GM19099 (cell line): Measurements from ENCODE around the gene FBXL16.

Source experiments
- POLR2A ChIP-seq: IDR thresholded peaks from 3 replicates; pipeline ENCODE4 v1.6.1; 2011; ENCODE audit warnings: low read depth; ENCODE audit not compliant: insufficient read length; ENCODE audit errors: extremely low read depth

The FBXL16 gene

DNA sequence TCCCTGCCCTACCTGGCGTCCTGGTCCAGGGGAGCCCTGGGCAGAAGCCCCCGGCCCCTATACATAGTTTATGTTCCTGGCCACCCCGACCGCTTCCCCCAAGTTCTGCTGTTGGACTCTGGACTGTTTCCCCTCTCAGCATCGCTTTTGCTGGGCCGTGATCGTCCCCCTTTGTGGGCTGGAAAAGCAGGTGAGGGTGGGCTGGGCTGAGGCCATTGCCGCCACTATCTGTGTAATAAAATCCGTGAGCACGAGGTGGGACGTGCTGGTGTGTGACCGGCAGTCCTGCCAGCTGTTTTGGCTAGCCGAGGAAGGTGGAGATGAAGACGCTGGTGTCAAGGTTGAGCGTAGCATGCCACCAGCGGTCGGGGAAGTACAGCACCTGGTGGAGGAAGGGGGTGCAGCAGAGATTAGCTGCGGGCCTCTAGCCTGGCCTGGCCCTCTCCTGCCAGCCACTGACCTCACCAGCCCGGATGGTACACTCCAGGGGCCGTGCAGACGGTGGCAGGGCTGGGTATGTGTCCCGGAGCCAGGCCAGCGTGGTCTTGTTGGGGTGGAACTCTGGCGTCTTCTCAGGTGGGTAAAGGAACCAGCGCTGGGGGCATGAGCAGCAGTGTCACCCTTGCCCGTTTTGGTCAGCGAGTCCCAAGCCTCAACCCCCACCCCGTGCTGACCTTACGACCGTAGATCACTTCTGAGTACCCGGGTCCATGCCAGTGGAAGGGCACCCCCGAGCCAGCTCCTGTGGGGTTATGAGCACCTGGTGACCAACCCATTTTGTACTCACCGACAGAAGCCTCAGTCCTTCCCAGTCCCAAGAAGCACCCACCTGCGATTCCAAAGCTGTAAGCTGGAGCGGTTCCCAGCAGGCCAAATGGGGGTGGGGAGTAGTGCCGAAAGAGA lies 22.9 kb downstream of the FBXL16 start:
- TF ChIP-seq POLR2A = no peak

DNA sequence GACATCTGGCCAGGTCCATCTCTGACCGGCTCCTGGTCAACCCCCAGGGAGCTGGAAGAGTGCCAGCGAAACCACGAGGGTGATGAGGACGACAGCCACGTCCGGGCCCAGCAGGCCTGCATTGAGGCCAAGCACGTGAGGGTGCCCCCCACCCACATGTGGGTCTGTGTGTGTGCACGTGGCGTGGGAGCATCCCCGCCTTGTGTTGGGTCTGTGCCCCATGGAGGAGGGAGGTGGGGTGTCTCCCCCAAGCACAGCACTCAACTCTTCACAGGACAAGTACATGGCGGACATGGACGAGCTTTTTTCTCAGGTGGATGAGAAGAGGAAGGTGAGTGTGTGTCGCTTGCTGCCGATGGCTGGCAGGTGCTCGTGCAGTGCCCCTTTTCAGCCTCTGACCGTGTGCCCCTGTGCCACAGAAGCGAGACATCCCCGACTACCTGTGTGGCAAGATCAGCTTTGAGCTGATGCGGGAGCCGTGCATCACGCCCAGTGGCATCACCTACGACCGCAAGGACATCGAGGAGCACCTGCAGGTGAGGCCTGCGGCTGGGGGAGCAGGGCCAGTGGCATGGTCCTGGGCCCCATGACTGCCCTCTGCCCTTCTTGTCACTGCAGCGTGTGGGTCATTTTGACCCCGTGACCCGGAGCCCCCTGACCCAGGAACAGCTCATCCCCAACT lies 23.7 kb downstream of the FBXL16 start:
- TF ChIP-seq POLR2A = no peak

DNA sequence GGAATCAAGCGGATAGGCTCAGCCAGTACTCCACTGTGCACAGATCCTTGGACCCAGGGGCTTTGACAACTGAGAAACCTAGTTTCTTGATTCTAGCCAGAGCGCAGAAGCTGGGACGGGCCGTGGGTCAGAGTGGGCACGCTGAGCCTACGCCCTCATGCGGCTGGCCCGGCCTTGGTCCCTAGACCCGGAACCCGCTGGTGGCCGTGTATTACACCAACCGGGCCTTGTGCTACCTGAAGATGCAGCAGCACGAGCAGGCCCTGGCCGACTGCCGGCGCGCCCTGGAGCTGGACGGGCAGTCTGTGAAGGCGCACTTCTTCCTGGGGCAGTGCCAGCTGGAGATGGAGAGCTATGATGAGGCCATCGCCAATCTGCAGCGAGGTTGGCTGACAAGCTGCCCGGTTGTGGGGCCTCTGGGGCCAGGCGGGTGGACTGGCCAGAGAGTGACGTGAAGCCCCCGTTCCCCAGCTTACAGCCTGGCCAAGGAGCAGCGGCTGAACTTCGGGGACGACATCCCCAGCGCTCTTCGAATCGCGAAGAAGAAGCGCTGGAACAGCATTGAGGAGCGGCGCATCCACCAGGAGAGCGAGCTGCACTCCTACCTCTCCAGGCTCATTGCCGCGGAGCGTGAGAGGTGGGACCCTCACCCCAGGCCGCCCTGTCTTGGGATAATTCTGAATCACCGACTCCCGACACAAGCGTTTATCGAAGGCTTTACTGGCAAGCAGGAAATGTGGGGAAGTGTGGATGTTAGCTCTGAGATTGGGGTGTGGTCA lies 24.4 kb downstream of the FBXL16 start:
- peak; percentile 22 for TF ChIP-seq POLR2A

DNA sequence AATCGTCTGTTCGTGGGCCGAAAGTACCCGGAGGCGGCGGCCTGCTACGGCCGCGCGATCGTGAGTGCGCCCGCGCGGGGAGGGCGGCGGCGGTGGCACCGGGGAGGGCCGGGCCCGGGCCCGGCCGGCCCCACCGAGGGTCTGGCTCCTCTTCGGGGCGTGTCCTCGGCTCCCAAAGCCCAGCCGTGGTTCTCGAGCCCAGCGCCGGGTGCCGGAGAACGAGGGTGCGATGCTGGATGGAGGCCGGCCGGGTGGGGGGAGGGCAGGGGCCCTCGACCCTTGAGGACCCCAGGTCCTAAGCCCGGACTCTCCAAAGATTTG lies 25.0 kb downstream of the FBXL16 start:
- no peak for TF ChIP-seq POLR2A

DNA sequence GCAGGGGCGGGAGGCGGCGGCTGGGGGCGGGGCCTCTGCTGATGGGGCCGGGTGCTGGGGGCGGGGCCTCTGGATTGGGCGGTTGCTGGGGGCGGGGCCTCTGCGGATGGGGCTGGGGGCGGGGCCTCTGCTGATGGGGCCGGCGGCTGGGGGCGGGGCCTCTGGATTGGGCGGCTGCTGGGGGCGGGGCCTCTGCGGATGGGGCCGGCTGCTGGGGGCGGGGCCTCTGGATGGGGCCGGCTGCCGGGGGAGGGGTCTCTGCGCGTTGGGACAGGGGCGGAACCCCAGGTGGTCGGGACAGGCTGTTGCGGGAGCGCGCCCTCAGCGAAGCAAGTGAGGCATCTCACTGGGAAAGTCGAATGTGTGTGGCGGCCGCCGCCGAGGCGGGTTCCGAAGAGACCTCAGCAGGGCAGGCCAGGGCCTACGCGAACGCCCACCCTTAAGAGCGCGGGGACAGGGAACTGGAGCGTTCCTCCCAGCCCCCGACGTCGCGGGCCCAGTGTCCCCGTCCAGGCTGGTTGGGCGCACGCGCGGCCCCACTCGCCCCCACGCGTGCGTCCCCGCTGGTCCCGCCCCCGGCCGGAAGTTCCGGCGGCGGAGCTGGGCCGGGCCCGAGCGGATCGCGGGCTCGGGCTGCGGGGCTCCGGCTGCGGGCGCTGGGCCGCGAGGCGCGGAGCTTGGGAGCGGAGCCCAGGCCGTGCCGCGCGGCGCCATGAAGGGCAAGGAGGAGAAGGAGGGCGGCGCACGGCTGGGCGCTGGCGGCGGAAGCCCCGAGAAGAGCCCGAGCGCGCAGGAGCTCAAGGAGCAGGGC lies 25.6 kb downstream of the FBXL16 start, which contains the start of gene STUB1:
TSS of gene STUB1 (plus strand) at position 597 of the 811 bp plus-strand sequence. CDS start at position 713, 116 bp downstream.
- peak; percentile 81 for TF ChIP-seq POLR2A

DNA sequence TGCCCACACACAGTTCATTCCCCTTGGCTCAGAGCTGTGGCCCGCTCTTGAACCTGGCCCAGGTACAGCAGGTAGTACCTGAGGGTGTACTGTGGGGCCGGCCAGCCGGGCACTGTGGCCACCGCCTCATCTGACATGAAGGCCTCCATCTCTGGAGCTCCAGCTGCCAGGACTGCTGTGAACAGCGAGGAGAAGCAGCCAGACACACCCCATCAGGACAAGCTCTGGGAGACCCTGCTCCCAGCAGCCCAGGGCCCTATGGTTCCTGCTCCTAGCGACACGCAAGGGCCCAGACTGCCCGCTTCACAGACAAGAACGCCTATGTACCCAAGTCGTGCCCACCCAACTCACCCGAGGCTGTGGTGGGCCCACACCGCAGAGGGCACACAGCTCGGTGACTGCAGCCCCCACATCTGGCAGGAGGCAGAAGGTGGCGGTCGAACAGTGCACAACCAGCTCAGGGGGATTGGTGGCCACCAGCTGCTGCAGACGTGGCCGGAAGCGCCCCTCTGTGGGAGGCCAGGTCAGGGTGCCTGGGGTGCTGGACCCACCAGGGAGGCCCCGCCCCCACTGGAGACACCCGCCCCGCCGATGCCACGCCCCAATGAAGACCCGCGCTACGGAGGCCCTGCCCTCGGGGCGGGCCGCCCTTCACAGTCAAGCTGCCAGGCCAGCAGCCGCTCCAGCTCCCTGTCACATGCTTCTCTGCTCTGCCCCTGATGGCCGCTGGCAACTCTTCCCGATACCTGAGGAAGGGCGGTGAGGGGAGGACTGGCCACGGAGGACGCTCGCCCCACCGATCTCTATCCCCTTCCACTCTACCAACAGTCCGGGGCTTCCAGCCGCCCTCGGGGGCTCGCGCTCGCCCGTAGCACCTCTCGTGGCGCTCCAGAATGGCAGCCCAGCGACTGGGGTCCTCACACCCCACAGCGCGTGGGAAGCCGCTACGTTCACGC lies 26.5 kb downstream of the FBXL16 start:
- TF ChIP-seq POLR2A = no peak

DNA sequence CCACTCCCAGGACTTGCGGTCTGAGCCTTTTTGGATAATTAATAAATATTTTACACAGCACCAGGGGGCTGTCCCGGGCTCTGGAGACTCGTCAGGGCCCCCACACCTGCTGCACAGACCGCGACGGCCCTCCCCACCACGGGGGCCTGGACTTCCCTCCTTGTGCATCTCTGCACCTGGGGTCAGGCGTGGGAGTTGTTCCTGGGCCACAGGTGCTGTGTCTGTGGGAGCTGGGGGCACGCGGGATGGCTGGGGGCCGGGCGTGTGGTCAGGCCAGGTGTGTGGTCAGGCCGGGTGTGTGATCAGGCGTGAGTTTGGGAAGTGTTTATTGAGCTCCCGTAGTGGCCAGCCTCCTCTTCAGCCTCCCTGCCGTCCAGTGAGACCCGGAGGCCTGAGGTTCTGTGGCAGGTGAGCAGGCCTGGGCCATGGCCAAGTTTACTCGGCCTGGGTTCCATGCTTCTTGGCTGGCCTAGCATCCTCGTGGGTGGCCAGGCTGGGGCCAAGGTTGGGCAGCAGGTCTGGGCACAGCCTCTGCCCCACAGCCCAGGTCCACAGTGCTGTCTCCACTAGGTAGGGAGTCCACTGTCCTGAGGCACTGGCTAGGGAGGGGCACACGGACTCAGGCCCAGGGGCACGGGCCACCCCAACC lies 27.3 kb downstream of the FBXL16 start:
- no peak for TF ChIP-seq POLR2A

DNA sequence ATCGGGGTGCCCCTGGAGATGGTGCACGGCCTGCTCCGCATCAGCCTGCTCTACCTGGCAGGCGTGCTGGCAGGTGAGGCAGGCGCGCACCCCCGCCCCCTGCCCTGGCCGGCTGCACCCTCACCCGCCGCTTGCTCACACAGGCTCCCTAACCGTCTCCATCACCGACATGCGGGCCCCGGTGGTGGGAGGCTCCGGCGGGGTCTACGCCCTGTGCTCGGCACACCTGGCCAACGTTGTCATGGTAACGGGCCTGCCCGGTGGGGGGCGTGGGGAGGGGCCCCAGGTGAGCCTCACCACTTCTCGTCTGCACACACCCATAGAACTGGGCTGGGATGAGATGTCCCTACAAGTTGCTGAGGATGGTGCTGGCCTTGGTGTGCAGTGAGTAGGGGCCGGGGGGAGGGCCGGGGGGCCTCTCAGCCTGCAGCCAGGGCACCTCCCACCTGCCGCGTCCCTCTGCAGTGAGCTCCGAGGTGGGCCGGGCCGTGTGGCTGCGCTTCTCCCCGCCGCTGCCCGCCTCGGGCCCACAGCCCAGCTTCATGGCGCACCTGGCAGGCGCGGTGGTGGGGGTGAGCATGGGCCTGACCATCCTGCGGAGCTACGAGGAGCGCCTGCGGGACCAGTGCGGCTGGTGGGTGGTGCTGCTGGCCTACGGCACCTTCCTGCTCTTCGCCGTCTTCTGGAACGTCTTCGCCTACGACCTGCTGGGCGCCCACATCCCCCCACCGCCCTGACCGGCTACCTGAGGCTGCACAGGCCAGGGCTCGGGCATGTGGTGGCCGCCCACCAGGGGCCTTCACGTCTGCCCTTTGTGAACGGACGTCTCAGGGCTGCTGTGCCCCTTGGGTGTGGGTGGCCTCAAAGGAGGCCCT lies 28.0 kb downstream of the FBXL16 start:
- no peak for TF ChIP-seq POLR2A

DNA sequence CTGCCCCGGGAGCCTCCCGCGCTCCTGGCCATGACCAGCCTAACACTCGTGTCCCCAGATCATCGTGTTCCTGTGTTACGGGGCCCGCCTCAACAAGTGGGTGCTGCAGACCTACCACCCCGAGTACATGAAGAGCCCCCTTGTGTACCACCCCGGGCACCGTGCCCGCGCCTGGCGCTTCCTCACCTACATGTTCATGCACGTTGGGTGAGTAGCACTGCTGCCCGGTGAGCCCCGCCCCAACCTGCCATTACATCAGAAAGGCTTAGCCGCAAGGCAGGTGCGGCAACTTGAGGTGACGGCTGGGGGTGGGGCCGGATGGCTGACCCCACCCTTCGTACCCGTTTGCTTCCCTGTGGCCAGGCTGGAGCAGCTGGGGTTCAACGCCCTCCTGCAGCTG lies 28.7 kb downstream of the FBXL16 start:
- TF ChIP-seq POLR2A = no peak

DNA sequence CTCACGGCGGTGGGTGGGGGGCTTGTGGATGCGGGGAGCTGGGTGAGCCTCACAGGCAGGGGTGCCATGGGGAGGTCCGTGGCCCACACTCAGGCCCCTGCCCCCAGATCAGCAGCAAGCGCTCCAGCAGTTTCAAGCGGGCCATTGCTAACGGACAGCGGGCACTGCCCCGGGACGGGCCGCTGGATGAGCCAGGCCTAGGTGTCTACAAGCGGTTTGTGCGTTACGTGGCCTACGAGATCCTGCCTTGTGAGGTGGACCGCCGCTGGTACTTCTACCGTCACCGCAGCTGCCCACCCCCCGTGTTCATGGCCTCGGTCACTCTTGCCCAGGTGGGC lies 29.1 kb downstream of the FBXL16 start:
- TF ChIP-seq POLR2A = no peak

DNA sequence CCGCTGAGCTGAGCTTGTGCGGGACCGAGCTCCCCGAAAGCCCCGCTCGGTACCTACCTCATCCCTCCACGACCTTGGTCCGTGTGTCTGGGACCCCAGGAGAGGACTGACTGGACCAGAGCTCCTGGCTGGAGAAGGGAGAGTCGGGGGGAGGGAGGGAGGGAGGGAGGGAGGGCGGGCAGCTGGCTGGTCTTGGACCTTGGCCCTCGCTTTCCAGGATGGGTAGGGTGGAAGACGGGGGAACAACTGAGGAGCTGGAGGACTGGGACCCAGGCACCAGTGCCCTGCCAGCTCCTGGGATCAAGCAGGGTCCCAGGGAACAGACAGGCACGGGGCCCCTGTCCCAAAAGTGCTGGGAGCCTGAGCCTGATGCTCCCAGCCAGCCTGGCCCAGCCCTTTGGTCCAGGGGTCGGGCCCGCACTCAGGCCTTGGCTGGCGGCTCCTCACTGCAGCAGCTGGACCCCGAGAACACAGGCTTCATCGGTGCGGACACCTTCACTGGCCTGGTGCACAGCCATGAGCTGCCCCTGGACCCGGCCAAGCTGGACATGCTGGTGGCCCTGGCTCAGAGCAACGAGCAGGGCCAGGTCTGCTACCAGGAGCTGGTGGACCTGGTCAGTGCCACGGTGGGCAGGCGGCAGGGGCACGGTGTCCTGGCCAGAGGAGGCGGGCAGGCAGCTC lies 29.6 kb downstream of the FBXL16 start:
- no peak for TF ChIP-seq POLR2A
